HCT116 (cell line): ENCODE results near the gene BIRC6.

Source experiments
- CTCF ChIP-seq, 3 experiments: fragments of 200-600 bp in 1 of 3; sonication (generic) in 1 of 3; IDR thresholded peaks in 2 of 3; conservative IDR thresholded peaks in 1 of 3; 2 replicates each; pipeline ENCODE4 v1.5.1; 2012 to 2017; ENCODE audit warnings: low read depth in 2 of 3, low read length in 2 of 3, antibody characterized with exemption in 1 of 3, borderline replicate concordance in 1 of 3, control low read depth in 1 of 3, mild to moderate bottlenecking in 1 of 3, mixed read lengths in 1 of 3, mixed run types in 1 of 3, moderate library complexity in 1 of 3; ENCODE audit not compliant: insufficient read depth in 1 of 3
- EGR1 ChIP-seq: IDR thresholded peaks from 2 replicates; pipeline ENCODE4 v1.6.1; 2012; ENCODE audit warnings: low read depth
- EZH2 ChIP-seq: fragments of 200-600 bp; sonication (generic); IDR thresholded peaks from 2 replicates; pipeline ENCODE4 v1.6.1; 2017; ENCODE audit warnings: antibody characterized with exemption, mixed run types
- EZH2phosphoT487 ChIP-seq: fragments of 200-600 bp; IDR thresholded peaks from 2 replicates; pipeline ENCODE4 v1.6.1; 2018; ENCODE audit warnings: antibody characterized with exemption, borderline replicate concordance
- JUND ChIP-seq: IDR thresholded peaks from 2 replicates; pipeline ENCODE4 v1.6.1; 2012
- MAX ChIP-seq: IDR thresholded peaks from 2 replicates; pipeline ENCODE4 v1.6.1; 2012
- POLR2A ChIP-seq: IDR thresholded peaks from 2 replicates; pipeline ENCODE4 v1.7.0; 2011; ENCODE audit warnings: borderline replicate concordance; ENCODE audit not compliant: insufficient read depth, insufficient read length; ENCODE audit errors: extremely low read depth
- POLR2AphosphoS5 ChIP-seq: IDR thresholded peaks from 2 replicates; pipeline ENCODE4 v1.6.1; 2011; ENCODE audit warnings: mild to moderate bottlenecking, low read depth, low read length, moderate library complexity
- RAD21 ChIP-seq: IDR thresholded peaks from 2 replicates; pipeline ENCODE4 v1.6.1; 2012; ENCODE audit warnings: low read depth, mild to moderate bottlenecking
- TCF7L2 ChIP-seq: IDR thresholded peaks from 2 replicates; pipeline ENCODE4 v1.7.0; 2011; ENCODE audit warnings: borderline replicate concordance, inconsistent platforms; ENCODE audit not compliant: insufficient read depth, insufficient read length; ENCODE audit errors: extremely low read depth
- ZFX ChIP-seq: fragments of 450-650 bp; IDR thresholded peaks from 2 replicates; pipeline ENCODE4 v1.6.1; 2017
- ZNF274 ChIP-seq: fragments of 200-500 bp; sonication (Bioruptor generic); IDR thresholded peaks from 2 replicates; pipeline ENCODE4 v1.6.1; 2014; ENCODE audit warnings: mild to moderate bottlenecking, low read depth, low read length, inconsistent platforms
- TF ChIP-seq, protein P1 (sequence below): IDR thresholded peaks from 2 replicates; pipeline ENCODE4 v1.6.1; 2012; ENCODE audit warnings: low read depth

DNA sequence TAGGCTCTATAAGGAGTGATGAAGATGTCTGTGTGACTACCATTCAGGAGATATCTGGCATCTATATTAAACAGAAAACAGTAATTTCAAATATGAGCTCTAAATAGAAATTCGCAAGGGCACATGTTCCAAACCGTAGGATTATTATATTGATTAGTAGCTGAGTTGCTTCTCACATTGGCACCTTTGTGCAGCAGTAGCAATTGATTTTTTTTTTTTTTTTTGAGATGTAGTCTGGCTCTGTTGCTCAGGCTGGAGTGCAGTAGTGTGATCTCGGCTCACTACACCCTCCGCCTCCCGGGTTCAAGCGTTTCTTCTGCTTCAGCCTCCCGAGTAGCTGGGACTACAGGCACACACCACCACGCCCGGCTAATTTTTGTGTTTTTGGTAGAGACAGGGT is 12.4 kb downstream of the BIRC6 start:
- TF ChIP-seq CTCF (IDR thresholded peaks at IDR 0.05 in 2 of 3, conservative IDR thresholded peaks at IDR 0.05 in 1 of 3; ENCODE audit: borderline replicate concordance in 1 of 3, insufficient read depth in 1 of 3, low read depth in 2 of 3, low read length in 2 of 3) (no peak), RAD21 (no peak), ZFX (no peak), ZNF274 (no peak), TCF7L2 (no peak), JUND (no peak), MAX (no peak), POLR2AphosphoS5 (no peak), EZH2 (no peak), EZH2phosphoT487 (no peak), EGR1 (no peak), POLR2A (no peak)
- TF ChIP-seq, protein P1, sequence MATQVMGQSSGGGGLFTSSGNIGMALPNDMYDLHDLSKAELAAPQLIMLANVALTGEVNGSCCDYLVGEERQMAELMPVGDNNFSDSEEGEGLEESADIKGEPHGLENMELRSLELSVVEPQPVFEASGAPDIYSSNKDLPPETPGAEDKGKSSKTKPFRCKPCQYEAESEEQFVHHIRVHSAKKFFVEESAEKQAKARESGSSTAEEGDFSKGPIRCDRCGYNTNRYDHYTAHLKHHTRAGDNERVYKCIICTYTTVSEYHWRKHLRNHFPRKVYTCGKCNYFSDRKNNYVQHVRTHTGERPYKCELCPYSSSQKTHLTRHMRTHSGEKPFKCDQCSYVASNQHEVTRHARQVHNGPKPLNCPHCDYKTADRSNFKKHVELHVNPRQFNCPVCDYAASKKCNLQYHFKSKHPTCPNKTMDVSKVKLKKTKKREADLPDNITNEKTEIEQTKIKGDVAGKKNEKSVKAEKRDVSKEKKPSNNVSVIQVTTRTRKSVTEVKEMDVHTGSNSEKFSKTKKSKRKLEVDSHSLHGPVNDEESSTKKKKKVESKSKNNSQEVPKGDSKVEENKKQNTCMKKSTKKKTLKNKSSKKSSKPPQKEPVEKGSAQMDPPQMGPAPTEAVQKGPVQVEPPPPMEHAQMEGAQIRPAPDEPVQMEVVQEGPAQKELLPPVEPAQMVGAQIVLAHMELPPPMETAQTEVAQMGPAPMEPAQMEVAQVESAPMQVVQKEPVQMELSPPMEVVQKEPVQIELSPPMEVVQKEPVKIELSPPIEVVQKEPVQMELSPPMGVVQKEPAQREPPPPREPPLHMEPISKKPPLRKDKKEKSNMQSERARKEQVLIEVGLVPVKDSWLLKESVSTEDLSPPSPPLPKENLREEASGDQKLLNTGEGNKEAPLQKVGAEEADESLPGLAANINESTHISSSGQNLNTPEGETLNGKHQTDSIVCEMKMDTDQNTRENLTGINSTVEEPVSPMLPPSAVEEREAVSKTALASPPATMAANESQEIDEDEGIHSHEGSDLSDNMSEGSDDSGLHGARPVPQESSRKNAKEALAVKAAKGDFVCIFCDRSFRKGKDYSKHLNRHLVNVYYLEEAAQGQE: no peak
